ENCODE measurements around the gene EMX2.

DNA sequence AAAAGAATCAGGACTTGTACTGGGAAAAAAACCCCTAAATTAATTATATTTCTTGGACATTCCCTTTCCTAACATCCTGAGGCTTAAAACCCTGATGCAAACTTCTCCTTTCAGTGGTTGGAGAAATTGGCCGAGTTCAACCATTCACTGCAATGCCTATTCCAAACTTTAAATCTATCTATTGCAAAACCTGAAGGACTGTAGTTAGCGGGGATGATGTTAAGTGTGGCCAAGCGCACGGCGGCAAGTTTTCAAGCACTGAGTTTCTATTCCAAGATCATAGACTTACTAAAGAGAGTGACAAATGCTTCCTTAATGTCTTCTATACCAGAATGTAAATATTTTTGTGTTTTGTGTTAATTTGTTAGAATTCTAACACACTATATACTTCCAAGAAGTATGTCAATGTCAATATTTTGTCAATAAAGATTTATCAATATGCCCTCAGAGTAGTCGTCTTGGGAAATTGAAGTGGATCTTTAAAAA, 6.6 kb downstream of the EMX2 start:
- TF ChIP-seq, protein P1, sequence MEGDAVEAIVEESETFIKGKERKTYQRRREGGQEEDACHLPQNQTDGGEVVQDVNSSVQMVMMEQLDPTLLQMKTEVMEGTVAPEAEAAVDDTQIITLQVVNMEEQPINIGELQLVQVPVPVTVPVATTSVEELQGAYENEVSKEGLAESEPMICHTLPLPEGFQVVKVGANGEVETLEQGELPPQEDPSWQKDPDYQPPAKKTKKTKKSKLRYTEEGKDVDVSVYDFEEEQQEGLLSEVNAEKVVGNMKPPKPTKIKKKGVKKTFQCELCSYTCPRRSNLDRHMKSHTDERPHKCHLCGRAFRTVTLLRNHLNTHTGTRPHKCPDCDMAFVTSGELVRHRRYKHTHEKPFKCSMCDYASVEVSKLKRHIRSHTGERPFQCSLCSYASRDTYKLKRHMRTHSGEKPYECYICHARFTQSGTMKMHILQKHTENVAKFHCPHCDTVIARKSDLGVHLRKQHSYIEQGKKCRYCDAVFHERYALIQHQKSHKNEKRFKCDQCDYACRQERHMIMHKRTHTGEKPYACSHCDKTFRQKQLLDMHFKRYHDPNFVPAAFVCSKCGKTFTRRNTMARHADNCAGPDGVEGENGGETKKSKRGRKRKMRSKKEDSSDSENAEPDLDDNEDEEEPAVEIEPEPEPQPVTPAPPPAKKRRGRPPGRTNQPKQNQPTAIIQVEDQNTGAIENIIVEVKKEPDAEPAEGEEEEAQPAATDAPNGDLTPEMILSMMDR (IDR thresholded peaks at IDR 0.05; ENCODE audit: low read depth, low read length, poor library complexity, severe bottlenecking), result no peak
- no peak for TF ChIP-seq EZH2phosphoT487 (IDR thresholded peaks at IDR 0.05; ENCODE audit: borderline replicate concordance, low read length)
